PFSK-1 (cell line): ENCODE results near the gene COMMD3.

ENCODE experiments used
- POLR2AphosphoS5 ChIP-seq: IDR thresholded peaks from 2 replicates; pipeline ENCODE4 v1.6.1; 2012; ENCODE audit warnings: low read depth, mild to moderate bottlenecking, control low read depth, low read length, moderate library complexity
- TAF1 ChIP-seq: IDR thresholded peaks from 2 replicates; pipeline ENCODE4 v1.6.1; 2012; ENCODE audit warnings: low read length, control low read depth, borderline replicate concordance; ENCODE audit not compliant: insufficient read depth

GRCh38 chr10:22349755-22350154 is 33.6 kb downstream of the COMMD3 start:
- no peak for TF ChIP-seq POLR2AphosphoS5
- TF ChIP-seq TAF1: no peak
